H9 (cell line): ENCODE measurements around the gene CERK. TPM values are rescaled to one million over a fixed set of nuclear protein-coding genes. Genes with fewer than 3 reads are reported as not detected.

Source experiments
- DNase-seq: peaks from one replicate; pipeline ENCODE4 v3.0.0-alpha.2; 2017
- H2AFZ ChIP-seq: one replicate; pipeline ENCODE4 v1.6.1; 2013; ENCODE audit warnings: mild to moderate bottlenecking, low read length, control low read depth, moderate library complexity
- H2AK5ac ChIP-seq: 2 replicates; pipeline ENCODE4 v1.6.1; 2013; ENCODE audit warnings: low read length, control low read depth, mixed read lengths; ENCODE audit not compliant: insufficient read length
- H2BK120ac ChIP-seq: one replicate; pipeline ENCODE4 v1.6.1; 2013; ENCODE audit warnings: low read depth, mild to moderate bottlenecking, low read length, control low read depth, inconsistent platforms; ENCODE audit not compliant: poor library complexity, severe bottlenecking
- H2BK12ac ChIP-seq: 2 replicates; pipeline ENCODE4 v1.6.1; 2013; ENCODE audit warnings: low read length, control low read depth, mixed read lengths, low read depth; ENCODE audit not compliant: insufficient read length
- H2BK15ac ChIP-seq: 2 replicates; pipeline ENCODE4 v1.6.1; 2013; ENCODE audit warnings: low read depth, low read length, control low read depth
- H2BK20ac ChIP-seq: one replicate; pipeline ENCODE4 v1.6.1; 2013; ENCODE audit warnings: low read depth, mild to moderate bottlenecking, low read length, control low read depth, inconsistent platforms; ENCODE audit not compliant: poor library complexity, severe bottlenecking
- H2BK5ac ChIP-seq: 2 replicates; pipeline ENCODE4 v1.6.1; 2013; ENCODE audit warnings: low read length, control low read depth, mixed read lengths; ENCODE audit not compliant: insufficient read length
- H3K14ac ChIP-seq: 2 replicates; pipeline ENCODE4 v1.6.1; 2013; ENCODE audit warnings: low read length, control low read depth; ENCODE audit not compliant: insufficient read depth
- H3K18ac ChIP-seq: 2 replicates; pipeline ENCODE4 v1.6.1; 2013; ENCODE audit warnings: low read depth, mild to moderate bottlenecking, mixed read lengths, low read length, control low read depth; ENCODE audit not compliant: insufficient read length
- H3K23ac ChIP-seq: 2 replicates; pipeline ENCODE4 v1.6.1; 2013; ENCODE audit warnings: low read length, control low read depth, mixed read lengths, low read depth; ENCODE audit not compliant: insufficient read length
- H3K23me2 ChIP-seq: 2 replicates; pipeline ENCODE4 v1.6.1; 2013; ENCODE audit warnings: low read depth, mild to moderate bottlenecking, mixed read lengths, low read length, control low read depth; ENCODE audit not compliant: insufficient read length, poor library complexity, severe bottlenecking
- H3K27ac ChIP-seq: 2 replicates; pipeline ENCODE4 v1.5.1; 2013; ENCODE audit warnings: low read length, control low read depth, mixed read lengths, low read depth; ENCODE audit not compliant: insufficient read length
- H3K27me3 ChIP-seq: 2 replicates; pipeline ENCODE4 v1.6.1; 2013; ENCODE audit warnings: low read length, control low read depth, inconsistent platforms; ENCODE audit not compliant: insufficient read depth
- H3K4ac ChIP-seq: 2 replicates; pipeline ENCODE4 v1.6.1; 2013; ENCODE audit warnings: low read depth, mild to moderate bottlenecking, control low read depth, inconsistent platforms, low read length, moderate library complexity
- H3K4me1 ChIP-seq: 2 replicates; pipeline ENCODE4 v1.6.1; 2013; ENCODE audit warnings: low read length, control low read depth, inconsistent platforms; ENCODE audit not compliant: insufficient read depth
- H3K4me2 ChIP-seq: 2 replicates; pipeline ENCODE4 v1.6.1; 2013; ENCODE audit warnings: low read length, control low read depth, mixed read lengths; ENCODE audit not compliant: insufficient read length, insufficient read depth
- H3K56ac ChIP-seq: 2 replicates; pipeline ENCODE4 v1.6.1; 2013; ENCODE audit warnings: low read depth, mild to moderate bottlenecking, mixed read lengths, low read length, control low read depth; ENCODE audit not compliant: insufficient read length
- H3K79me1 ChIP-seq: 2 replicates; pipeline ENCODE4 v1.6.1; 2013; ENCODE audit warnings: low read depth, mild to moderate bottlenecking, moderate library complexity, low read length, control low read depth, inconsistent platforms; ENCODE audit not compliant: insufficient read depth, poor library complexity, severe bottlenecking
- H3K79me2 ChIP-seq: 2 replicates; pipeline ENCODE4 v1.6.1; 2013; ENCODE audit warnings: low read length, control low read depth, inconsistent platforms; ENCODE audit not compliant: insufficient read depth
- H3K9ac ChIP-seq: 2 replicates; pipeline ENCODE4 v1.6.1; 2013; ENCODE audit warnings: low read length, control low read depth, mixed read lengths; ENCODE audit not compliant: insufficient read length; ENCODE audit errors: extremely low read depth
- H3K9me3 ChIP-seq: one replicate; pipeline ENCODE4 v1.6.1; 2013; ENCODE audit warnings: low read depth, low read length, inconsistent platforms; ENCODE audit not compliant: control insufficient read depth
- H3T11ph ChIP-seq: one replicate; pipeline ENCODE4 v1.6.1; 2013; ENCODE audit warnings: mild to moderate bottlenecking, low read length, control low read depth, inconsistent platforms
- H4K20me1 ChIP-seq: one replicate; pipeline ENCODE4 v1.6.1; 2013; ENCODE audit not compliant: control insufficient read depth, insufficient read length, insufficient read depth
- H4K5ac ChIP-seq: 2 replicates; pipeline ENCODE4 v1.6.1; 2013; ENCODE audit warnings: low read depth, mild to moderate bottlenecking, mixed read lengths, low read length, control low read depth; ENCODE audit not compliant: insufficient read length
- H4K8ac ChIP-seq: replicated peaks from 2 replicates; pipeline ENCODE4 v1.6.1; 2013; ENCODE audit warnings: low read length, control low read depth, mixed read lengths, low read depth; ENCODE audit not compliant: insufficient read length
- H4K91ac ChIP-seq: 2 replicates; pipeline ENCODE4 v1.6.1; 2013; ENCODE audit warnings: low read depth, mild to moderate bottlenecking, moderate library complexity, mixed read lengths, low read length, control low read depth; ENCODE audit not compliant: insufficient read length
- H3K27ac Mint-ChIP-seq, 3 experiments: 2 replicates in 2 of 3; 3 replicates in 1 of 3; pipeline ENCODE4 v1.8.0; 2020 to 2021; ENCODE audit warnings: mixed read lengths in 3 of 3, mild to moderate bottlenecking in 1 of 3, moderate library complexity in 1 of 3
- H3K27me3 Mint-ChIP-seq: 2 replicates; pipeline ENCODE4 v1.8.0; 2021; ENCODE audit warnings: low read depth, mild to moderate bottlenecking, moderate library complexity, mixed read lengths
- H3K36me3 Mint-ChIP-seq, 3 experiments: 2 replicates in 2 of 3; 3 replicates in 1 of 3; pipeline ENCODE4 v1.8.0; 2020 to 2021; ENCODE audit warnings: low read depth in 3 of 3, mixed read lengths in 3 of 3; ENCODE audit not compliant: insufficient read depth in 1 of 3
- H3K4me1 Mint-ChIP-seq, 2 experiments: 2 replicates each; pipeline ENCODE4 v1.8.0; 2020; ENCODE audit warnings: mixed read lengths in 2 of 2
- H3K4me3 Mint-ChIP-seq, 2 experiments: 2 replicates in 1 of 2; 3 replicates in 1 of 2; pipeline ENCODE4 v1.8.0; 2020 to 2021; ENCODE audit warnings: mild to moderate bottlenecking in 2 of 2, mixed read lengths in 2 of 2, moderate library complexity in 1 of 2
- H3K9me3 Mint-ChIP-seq, 2 experiments: 2 replicates in 1 of 2; 3 replicates in 1 of 2; pipeline ENCODE4 v1.8.0; 2020; ENCODE audit warnings: mild to moderate bottlenecking in 2 of 2, mixed read lengths in 2 of 2, moderate library complexity in 1 of 2
- CTCF ChIP-seq: fragments of 200-600 bp; sonication (generic); conservative IDR thresholded peaks from 3 replicates; pipeline ENCODE4 v1.8.0; 2021; ENCODE audit warnings: antibody characterized with exemption, mild to moderate bottlenecking
- WGBS: extraction: QIAGEN DNeasy Blood & Tissue Kit; methylation state at CpG from one replicate; pipeline ENCODE4 v1.1.7; 2013; ENCODE audit warnings: missing lambda C conversion rate, low lambda C conversion rate, mixed read lengths; ENCODE audit not compliant: insufficient read length; ENCODE audit errors: extremely low coverage; 5-methylcytosine and 5-hydroxymethylcytosine counted together
- total RNA-seq: library from RNA; stranded (reverse); gene quantifications from 2 replicates; pipeline ENCODE4 v1.2.1, GENCODE V29; 2021

CERK gene
- total RNA-seq, 1 experiment from 2014 or later = 47.1 TPM

DNA sequence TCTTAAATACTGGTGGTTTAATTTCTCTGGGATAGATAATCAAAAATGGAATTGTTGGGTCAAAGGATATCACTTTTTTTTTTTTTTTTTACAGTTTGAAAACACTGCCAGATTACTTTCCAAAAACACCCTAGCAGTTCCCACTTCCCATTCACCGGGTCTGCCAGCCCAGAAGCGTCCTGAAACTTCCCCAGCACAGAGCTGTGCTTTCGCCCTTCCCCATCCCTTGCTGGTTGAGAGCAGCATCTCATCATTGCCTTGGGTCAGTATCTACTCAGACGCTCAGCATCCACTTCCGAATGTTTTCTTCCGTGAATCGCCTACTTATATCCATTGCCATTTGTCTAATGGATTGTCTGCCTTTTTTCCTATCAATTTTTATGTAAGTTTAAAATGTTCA lies 5.5 kb downstream of the CERK start:
- peaks cover 2% of the 10 kb centered on the region; the same call in 1 of the 2 replicates for H3K79me2 ChIP-seq
- H3K27ac Mint-ChIP-seq = no peak overlapping the region
- no peak overlapping the region for H4K8ac ChIP-seq

More for the DNA sequence above, 5.5 kb downstream of the CERK start:
- Histone ChIP-seq H2AFZ (no peak overlapping the region), H3K18ac (no peak overlapping the region), H3K4me1 (peaks cover 9% of the 10 kb centered on the region; the same call in 1 of the 2 replicates), H2AK5ac (no peak overlapping the region), H2BK120ac (no peak overlapping the region), H3K23ac (no peak overlapping the region), H3K4me2 (no peak overlapping the region), H3K4ac (no peak overlapping the region), H3K27me3 (no peaks in the 10 kb centered on the region), H3T11ph (no peak overlapping the region), H2BK12ac (no peak overlapping the region), H2BK20ac (no peak overlapping the region), H4K5ac (no peak overlapping the region), H3K27ac (no peak overlapping the region), H3K56ac (no peak overlapping the region), H3K9me3 (no peaks in the 10 kb centered on the region), H3K9ac (no peak overlapping the region), H4K20me1 (peaks cover 10% of the 10 kb centered on the region), H3K14ac (no peak overlapping the region), H4K91ac (no peak overlapping the region), H2BK15ac (no peak overlapping the region), H2BK5ac (no peak overlapping the region), H3K79me1 (peaks cover 4% of the 10 kb centered on the region), H3K23me2 (no peaks in the 10 kb centered on the region)
- Mint-ChIP-seq H3K27me3 (no peaks in the 10 kb centered on the region; the same call in 1 of the 2 replicates), H3K4me1 (peaks cover 36 to 51% of the 10 kb centered on the region in 2 experiments), H3K4me3 (no peak overlapping the region), H3K36me3 (peaks cover 2 to 10% (median 6%) of the 10 kb centered on the region in 3 experiments; a peak in 6 of 7 replicates), H3K9me3 (no peaks in the 10 kb centered on the region)
- DNase-seq = no peak
- no peak for TF ChIP-seq CTCF
- WGBS = no CpG with 5 or more reads among the region's 7 CpGs
